Ovary (tissue), 3 donors: ENCODE data around the gene FGFBP3.

Source experiments
- EP300 ChIP-seq: sonication (generic); formaldehyde crosslinking; IDR thresholded peaks from one replicate; pipeline ENCODE4 v1.6.1; 2017; ENCODE audit warnings: antibody characterized with exemption
- POLR2A ChIP-seq: fragments of 450-650 bp; IDR thresholded peaks from one replicate; pipeline ENCODE4 v1.6.1; 2017; ENCODE audit warnings: antibody characterized with exemption, mild to moderate bottlenecking, moderate library complexity
- TF ChIP-seq, protein P1 (sequence below), 3 donors: fragments of 450-650 bp in 2 of 3; fragments of 200-600 bp in 1 of 3; IDR thresholded peaks; one replicate each; pipeline versions ENCODE4 v1.5.1 to v1.8.0; 2016 to 2022; ENCODE audit warnings: antibody characterized with exemption in 3 of 3, mild to moderate bottlenecking in 1 of 3
- donor health status: DM: no; HTN: no; CAD: no.

DNA sequence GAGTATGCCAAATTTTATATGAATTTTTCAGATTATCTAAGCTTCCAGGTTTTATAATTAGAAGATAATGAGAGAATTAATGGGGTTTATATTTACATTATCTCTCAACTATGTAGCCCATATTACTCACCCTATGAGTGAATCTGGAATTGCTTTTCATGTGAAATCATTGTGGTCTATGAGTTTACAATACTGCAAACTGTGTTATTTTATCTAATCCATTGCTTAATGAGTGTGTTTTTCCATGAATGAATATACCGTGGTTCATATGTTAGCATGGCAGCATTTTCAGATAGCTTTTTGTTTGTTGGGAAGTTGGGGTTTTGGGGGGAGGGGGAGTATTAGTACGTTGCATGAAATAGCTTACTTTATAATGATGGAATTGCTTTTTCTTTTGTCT, 44.5 kb downstream of the FGFBP3 start:
- TF ChIP-seq, protein P1, sequence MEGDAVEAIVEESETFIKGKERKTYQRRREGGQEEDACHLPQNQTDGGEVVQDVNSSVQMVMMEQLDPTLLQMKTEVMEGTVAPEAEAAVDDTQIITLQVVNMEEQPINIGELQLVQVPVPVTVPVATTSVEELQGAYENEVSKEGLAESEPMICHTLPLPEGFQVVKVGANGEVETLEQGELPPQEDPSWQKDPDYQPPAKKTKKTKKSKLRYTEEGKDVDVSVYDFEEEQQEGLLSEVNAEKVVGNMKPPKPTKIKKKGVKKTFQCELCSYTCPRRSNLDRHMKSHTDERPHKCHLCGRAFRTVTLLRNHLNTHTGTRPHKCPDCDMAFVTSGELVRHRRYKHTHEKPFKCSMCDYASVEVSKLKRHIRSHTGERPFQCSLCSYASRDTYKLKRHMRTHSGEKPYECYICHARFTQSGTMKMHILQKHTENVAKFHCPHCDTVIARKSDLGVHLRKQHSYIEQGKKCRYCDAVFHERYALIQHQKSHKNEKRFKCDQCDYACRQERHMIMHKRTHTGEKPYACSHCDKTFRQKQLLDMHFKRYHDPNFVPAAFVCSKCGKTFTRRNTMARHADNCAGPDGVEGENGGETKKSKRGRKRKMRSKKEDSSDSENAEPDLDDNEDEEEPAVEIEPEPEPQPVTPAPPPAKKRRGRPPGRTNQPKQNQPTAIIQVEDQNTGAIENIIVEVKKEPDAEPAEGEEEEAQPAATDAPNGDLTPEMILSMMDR (IDR thresholded peaks at IDR 0.05) = no peak
- no peak for TF ChIP-seq POLR2A
- TF ChIP-seq EP300 = no peak
